GM23338 (cell line): ENCODE results near the gene M6PR. TPM values are rescaled to one million over a fixed set of nuclear protein-coding genes. Genes with fewer than 3 reads are reported as not detected.
"Not testable (repeated sequence)": the region's sequence is repeated elsewhere in the genome, so short reads cannot be mapped to it uniquely, and the experiment has no call there.

ENCODE experiments used
- ATAC-seq: fragments of 200-7000 bp; cut with Tn5 transposase; 3 replicates; pipeline ENCODE4 v1.9.1; 2020
- DNase-seq: peaks from one replicate; pipeline ENCODE4 v3.0.0-alpha.2; 2015; ENCODE audit warnings: low spot score
- H2AFZ ChIP-seq: fragments of 200-600 bp; sonication (generic); 2 replicates; pipeline ENCODE4 v1.8.0; 2016; ENCODE audit warnings: antibody characterized with exemption, mild to moderate bottlenecking, moderate library complexity
- H3F3A ChIP-seq: fragments of 200-600 bp; sonication (generic); replicated peaks from 2 replicates; pipeline ENCODE4 v1.8.0; 2017; ENCODE audit warnings: antibody characterized with exemption, mixed run types, low read depth
- H3K27ac ChIP-seq: fragments of 200-600 bp; sonication (generic); 2 replicates; pipeline ENCODE4 v1.6.1; 2016; ENCODE audit warnings: low read depth
- H3K27me3 ChIP-seq: fragments of 200-600 bp; sonication (generic); 2 replicates; pipeline ENCODE4 v1.8.0; 2016; ENCODE audit warnings: mild to moderate bottlenecking, mixed run types, moderate library complexity; ENCODE audit not compliant: insufficient read depth
- H3K36me3 ChIP-seq: fragments of 200-600 bp; sonication (generic); 2 replicates; pipeline ENCODE4 v1.8.0; 2016; ENCODE audit warnings: mild to moderate bottlenecking; ENCODE audit not compliant: insufficient read depth
- H3K4me1 ChIP-seq: fragments of 200-600 bp; sonication (generic); 2 replicates; pipeline ENCODE4 v1.8.0; 2016; ENCODE audit warnings: mild to moderate bottlenecking, moderate library complexity; ENCODE audit not compliant: insufficient read depth
- H3K4me2 ChIP-seq: fragments of 200-600 bp; sonication (generic); 2 replicates; pipeline ENCODE4 v1.7.1; 2017; ENCODE audit warnings: mixed run types
- H3K4me3 ChIP-seq: fragments of 200-600 bp; sonication (generic); 2 replicates; pipeline ENCODE4 v1.6.1; 2016; ENCODE audit warnings: mixed run types
- H3K79me2 ChIP-seq: fragments of 200-600 bp; sonication (generic); replicated peaks from 2 replicates; pipeline ENCODE4 v1.8.0; 2017; ENCODE audit warnings: mild to moderate bottlenecking; ENCODE audit not compliant: insufficient read depth
- H3K9me2 ChIP-seq: fragments of 200-600 bp; sonication (generic); 2 replicates; pipeline ENCODE4 v1.8.0; 2017; ENCODE audit not compliant: insufficient read depth
- H4K20me1 ChIP-seq: fragments of 200-600 bp; sonication (generic); replicated peaks from 2 replicates; pipeline ENCODE4 v1.8.0; 2017; ENCODE audit warnings: mild to moderate bottlenecking; ENCODE audit not compliant: insufficient read depth
- H3K27ac Mint-ChIP-seq: 2 replicates; pipeline ENCODE4 v1.8.0; 2020; ENCODE audit warnings: inconsistent platforms, mild to moderate bottlenecking, moderate library complexity, mixed read lengths
- H3K27me3 Mint-ChIP-seq: 3 replicates; pipeline ENCODE4 v1.8.0; 2022; ENCODE audit warnings: low read depth, mild to moderate bottlenecking, moderate library complexity, mixed read lengths, inconsistent platforms; ENCODE audit not compliant: insufficient read depth, poor library complexity
- H3K36me3 Mint-ChIP-seq: 3 replicates; pipeline ENCODE4 v1.8.0; 2021; ENCODE audit warnings: low read depth, mild to moderate bottlenecking, inconsistent platforms, moderate library complexity, mixed read lengths
- H3K4me1 Mint-ChIP-seq: 3 replicates; pipeline ENCODE4 v1.8.0; 2020; ENCODE audit warnings: mild to moderate bottlenecking, inconsistent platforms, mixed read lengths
- H3K4me3 Mint-ChIP-seq: 3 replicates; pipeline ENCODE4 v1.8.0; 2021; ENCODE audit warnings: moderate library complexity, mild to moderate bottlenecking, inconsistent platforms, mixed read lengths
- H3K9me3 Mint-ChIP-seq: 3 replicates; pipeline ENCODE4 v1.8.0; 2020; ENCODE audit warnings: moderate library complexity, mild to moderate bottlenecking, inconsistent platforms, mixed read lengths
- CREB1 ChIP-seq: fragments of 250-450 bp; sonication (Bioruptor Pico); IDR thresholded peaks from 2 replicates; pipeline ENCODE4 v1.5.0; 2020; ENCODE audit warnings: low read depth, mild to moderate bottlenecking, moderate library complexity
- CTCF ChIP-seq, 2 experiments: fragments of 200-600 bp in 1 of 2; sonication (generic) in 1 of 2; conservative IDR thresholded peaks; 2 replicates each; pipeline versions ENCODE4 v1.5.1 to v1.6.1; 2016 to 2017; ENCODE audit warnings: antibody characterized with exemption in 2 of 2, low read depth in 2 of 2, mild to moderate bottlenecking in 2 of 2, moderate library complexity in 1 of 2
- ETS1 ChIP-seq: IDR thresholded peaks from 2 replicates; pipeline ENCODE4 v1.6.1; 2016; ENCODE audit warnings: antibody characterized with exemption
- EZH2 ChIP-seq: fragments of 200-600 bp; sonication (generic); IDR thresholded peaks from one replicate; pipeline ENCODE4 v1.8.0; 2017; ENCODE audit warnings: antibody characterized with exemption, mild to moderate bottlenecking, low read depth; ENCODE audit not compliant: unreplicated experiment
- NANOG ChIP-seq: IDR thresholded peaks from 2 replicates; pipeline ENCODE4 v1.6.1; 2016; ENCODE audit warnings: antibody characterized with exemption, borderline replicate concordance
- POLR2AphosphoS5 ChIP-seq: IDR thresholded peaks from 2 replicates; pipeline ENCODE4 v1.6.1; 2016; ENCODE audit warnings: antibody characterized with exemption, low read depth
- polyA plus RNA-seq: library from polyadenylated mRNA; unstranded; fragments of >200 nt; fragmentation: Nextera tagmentation; extraction: Ambion mirVana; gene quantifications from 2 replicates; pipeline ENCODE4 v1.2.1, GENCODE V29; 2016
- total RNA-seq: library from RNA; depleted of rRNA; stranded (reverse); fragments of >200 nt; shearing (Covaris generic); gene quantifications from 2 replicates; pipeline ENCODE4 v1.2.3, GENCODE V29; 2014

M6PR gene
- total and polyA plus RNA-seq, 2 experiments from 2014 or later, result 103 to 147 TPM

- peaks cover 13% of the 10 kb centered on the region; the same call in 1 of the 2 replicates for H3F3A ChIP-seq
- peaks cover 10% of the 10 kb centered on the region for H3K27me3 Mint-ChIP-seq
- H3K9me2 ChIP-seq, result no peaks in the 10 kb centered on the region
- peak overlapping the region; percentile 76 for H3K4me3 ChIP-seq
- H3K27ac ChIP-seq, result peak overlapping the region; percentile 72
- no peak overlapping the region for H3K27ac Mint-ChIP-seq
- peaks cover 34% of the 10 kb centered on the region for H3K4me1 ChIP-seq
- H3K36me3 Mint-ChIP-seq, result peaks cover 22% of the 10 kb centered on the region
- no peak overlapping the region for H2AFZ ChIP-seq
- DNase-seq (peak; percentile 78), ATAC-seq (peak; percentile 56)
- H3K36me3 ChIP-seq, result peaks cover 39% of the 10 kb centered on the region
- peak overlapping the region; percentile 82 for H3K4me2 ChIP-seq
- TF ChIP-seq POLR2AphosphoS5 (peak; percentile 51), EZH2 (no peak)
- H3K4me1 Mint-ChIP-seq, result peaks cover 43% of the 10 kb centered on the region
- peaks cover 52% of the 10 kb centered on the region for H3K79me2 ChIP-seq
- peaks cover 42% of the 10 kb centered on the region for H4K20me1 ChIP-seq
- no peak overlapping the region for H3K4me3 Mint-ChIP-seq
- no peaks in the 10 kb centered on the region for H3K27me3 ChIP-seq
- H3K9me3 Mint-ChIP-seq, result no peaks in the 10 kb centered on the region; the same call in 1 of the 3 replicates
Measured at GRCh38 chr12:8914716-8915526, 34.5 kb downstream of the M6PR start.

GRCh38 chr12:8914033-8914715 lies 35.3 kb downstream of the M6PR start, which contains the start of gene PHC1:
PHC1 (plus strand) TSS chr12:8914509; CDS start chr12:8917678, 3,169 bp downstream.
- not testable (repeated sequence) for H2AFZ ChIP-seq, H3K27me3 ChIP-seq, H3K9me3 Mint-ChIP-seq, H3K27me3 Mint-ChIP-seq, H3K9me2 ChIP-seq
- Histone ChIP-seq H3K27ac (peak within 1 kb of the TSS; percentile 95), H3K4me1 (peaks cover 36% of the 10 kb centered on the region), H3K79me2 (peaks cover 45% of the 10 kb centered on the region), H4K20me1 (peaks cover 35% of the 10 kb centered on the region), H3K4me3 (peak within 1 kb of the TSS; percentile 76), H3F3A (peaks cover 13% of the 10 kb centered on the region; the same call in 1 of the 2 replicates), H3K4me2 (peak within 1 kb of the TSS; percentile 82), H3K36me3 (peaks cover 31% of the 10 kb centered on the region)
- 0 out of 2 replicates have a peak, but pooled peaks have one; percentile 3 for TF ChIP-seq NANOG
- TF ChIP-seq CTCF (conservative IDR thresholded peaks at IDR 0.05; ENCODE audit: low read depth in 2 of 2), result peak; percentile 26 to 52; a peak in 3 of 4 replicates
- peak; percentile 55 for TF ChIP-seq POLR2AphosphoS5
- peak; percentile 65 for TF ChIP-seq CREB1 (CRISPR knock-in tag)
- peak; percentile 41; the same call in 1 of the 2 replicates for TF ChIP-seq ETS1
- Mint-ChIP-seq H3K36me3 (peaks cover 14% of the 10 kb centered on the region), H3K4me3 (peak within 1 kb of the TSS; percentile 93), H3K4me1 (peaks cover 42% of the 10 kb centered on the region), H3K27ac (peak within 1 kb of the TSS; percentile 99)
- ATAC-seq, result peak; percentile 69
- peak; percentile 95 for DNase-seq
